Lower leg skin (tissue), 3 donors: Measurements from ENCODE around the gene PRICKLE2.

Experiments
- POLR2A ChIP-seq, 2 donors: fragments of 450-650 bp; IDR thresholded peaks; one replicate each; pipeline ENCODE4 v1.6.1; 2016 to 2017; ENCODE audit warnings: antibody characterized with exemption in 2 of 2, mild to moderate bottlenecking in 1 of 2, moderate library complexity in 1 of 2
- TF ChIP-seq, protein P1 (sequence below), 3 donors: fragments of 450-650 bp; IDR thresholded peaks; one replicate each; pipeline ENCODE4 v1.5.1; 2016; ENCODE audit warnings: antibody characterized with exemption in 3 of 3, mild to moderate bottlenecking in 3 of 3, moderate library complexity in 2 of 3

DNA sequence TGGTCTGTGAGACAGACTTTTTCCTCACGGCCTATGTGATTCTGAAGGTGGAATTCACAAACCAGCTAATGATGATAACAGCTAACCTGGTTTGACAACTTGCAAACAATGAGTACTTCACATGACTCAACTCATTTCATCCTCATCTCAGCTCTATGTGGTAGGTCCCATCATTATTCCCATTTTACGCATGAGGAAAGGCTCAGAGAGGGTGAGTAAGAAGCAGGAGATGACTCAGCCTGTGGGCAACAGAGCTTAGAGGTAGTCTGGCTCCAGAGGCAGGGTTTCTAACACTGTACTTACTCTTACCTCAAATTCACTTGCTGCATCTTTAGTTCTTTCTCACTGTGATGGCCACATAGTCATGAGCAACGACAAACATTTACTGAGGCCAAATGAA is 176.1 kb downstream of the PRICKLE2 start:
- TF ChIP-seq, protein P1, sequence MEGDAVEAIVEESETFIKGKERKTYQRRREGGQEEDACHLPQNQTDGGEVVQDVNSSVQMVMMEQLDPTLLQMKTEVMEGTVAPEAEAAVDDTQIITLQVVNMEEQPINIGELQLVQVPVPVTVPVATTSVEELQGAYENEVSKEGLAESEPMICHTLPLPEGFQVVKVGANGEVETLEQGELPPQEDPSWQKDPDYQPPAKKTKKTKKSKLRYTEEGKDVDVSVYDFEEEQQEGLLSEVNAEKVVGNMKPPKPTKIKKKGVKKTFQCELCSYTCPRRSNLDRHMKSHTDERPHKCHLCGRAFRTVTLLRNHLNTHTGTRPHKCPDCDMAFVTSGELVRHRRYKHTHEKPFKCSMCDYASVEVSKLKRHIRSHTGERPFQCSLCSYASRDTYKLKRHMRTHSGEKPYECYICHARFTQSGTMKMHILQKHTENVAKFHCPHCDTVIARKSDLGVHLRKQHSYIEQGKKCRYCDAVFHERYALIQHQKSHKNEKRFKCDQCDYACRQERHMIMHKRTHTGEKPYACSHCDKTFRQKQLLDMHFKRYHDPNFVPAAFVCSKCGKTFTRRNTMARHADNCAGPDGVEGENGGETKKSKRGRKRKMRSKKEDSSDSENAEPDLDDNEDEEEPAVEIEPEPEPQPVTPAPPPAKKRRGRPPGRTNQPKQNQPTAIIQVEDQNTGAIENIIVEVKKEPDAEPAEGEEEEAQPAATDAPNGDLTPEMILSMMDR (IDR thresholded peaks at IDR 0.05): no peak
- TF ChIP-seq POLR2A (IDR thresholded peaks at IDR 0.05): no peak
